Liver (tissue), 9 donors: Measurements from ENCODE around the gene ARHGAP8. TPM values are rescaled to one million over a fixed set of nuclear protein-coding genes. Genes with fewer than 3 reads are reported as not detected.

Experiments used
- DNase-seq: peaks from one replicate; pipeline ENCODE4 v3.0.0-alpha.2; 2017; ENCODE audit warnings: low spot score
- H3K27ac ChIP-seq, 2 donors: one replicate each; pipeline ENCODE4 v1.7.0; 2013; ENCODE audit warnings: inconsistent platforms in 2 of 2, low read length in 2 of 2, control low read depth in 1 of 2, low read depth in 1 of 2, mild to moderate bottlenecking in 1 of 2
- H3K27me3 ChIP-seq, 4 donors: one replicate each; pipeline versions ENCODE4 v1.6.1 to v1.7.0; 2013; ENCODE audit warnings: low read length in 3 of 4, inconsistent platforms in 1 of 4, mild to moderate bottlenecking in 1 of 4, moderate library complexity in 1 of 4; ENCODE audit not compliant: control insufficient read depth in 4 of 4, insufficient read depth in 4 of 4
- H3K36me3 ChIP-seq, 4 donors: one replicate each; pipeline versions ENCODE4 v1.6.1 to v1.7.0; 2013; ENCODE audit warnings: low read length in 3 of 4, mild to moderate bottlenecking in 3 of 4, low read depth in 1 of 4, moderate library complexity in 1 of 4; ENCODE audit not compliant: control insufficient read depth in 4 of 4, insufficient read depth in 3 of 4
- H3K4me1 ChIP-seq, 4 donors: one replicate each; pipeline versions ENCODE4 v1.6.1 to v1.7.0; 2013; ENCODE audit warnings: low read length in 3 of 4, mild to moderate bottlenecking in 3 of 4, moderate library complexity in 1 of 4; ENCODE audit not compliant: control insufficient read depth in 4 of 4, insufficient read depth in 4 of 4
- H3K4me3 ChIP-seq, 3 donors: one replicate each; pipeline versions ENCODE4 v1.6.1 to v1.7.0; 2013; ENCODE audit warnings: low read length in 3 of 3, control low read depth in 1 of 3, low read depth in 1 of 3, mild to moderate bottlenecking in 1 of 3
- H3K9ac ChIP-seq, 2 donors: one replicate each; pipeline ENCODE4 v1.7.0; 2013; ENCODE audit warnings: low read length in 2 of 2, mild to moderate bottlenecking in 2 of 2, moderate library complexity in 2 of 2, control low read depth in 1 of 2, low read depth in 1 of 2
- H3K9me3 ChIP-seq, 4 donors: one replicate each; pipeline versions ENCODE4 v1.6.1 to v1.7.0; 2013; ENCODE audit warnings: low read length in 3 of 4; ENCODE audit not compliant: control insufficient read depth in 4 of 4
- EGR1 ChIP-seq, 2 donors: IDR thresholded peaks; 2 replicates each; pipeline ENCODE4 v1.6.1; 2016 to 2018; ENCODE audit warnings: antibody characterized with exemption in 2 of 2, low read depth in 2 of 2
- FOXA1 ChIP-seq: IDR thresholded peaks from 2 replicates; pipeline ENCODE4 v1.6.1; 2016; ENCODE audit warnings: antibody characterized with exemption
- FOXA2 ChIP-seq: IDR thresholded peaks from 2 replicates; pipeline ENCODE4 v1.6.1; 2016; ENCODE audit warnings: antibody characterized with exemption
- GABPA ChIP-seq, 2 donors: IDR thresholded peaks in 1 of 2; conservative IDR thresholded peaks in 1 of 2; 2 replicates each; pipeline ENCODE4 v1.6.1; 2016; ENCODE audit warnings: antibody characterized with exemption in 2 of 2, mild to moderate bottlenecking in 1 of 2, moderate library complexity in 1 of 2
- HNF4A ChIP-seq, 2 donors: conservative IDR thresholded peaks; 2 replicates each; pipeline ENCODE4 v1.6.1; 2016; ENCODE audit warnings: antibody characterized with exemption in 2 of 2, mild to moderate bottlenecking in 2 of 2
- HNF4G ChIP-seq: IDR thresholded peaks from 2 replicates; pipeline ENCODE4 v1.6.1; 2016; ENCODE audit warnings: antibody characterized with exemption
- JUND ChIP-seq, 2 donors: IDR thresholded peaks; 2 replicates each; pipeline ENCODE4 v1.6.1; 2016; ENCODE audit warnings: antibody characterized with exemption in 2 of 2
- NR2F2 ChIP-seq: IDR thresholded peaks from 2 replicates; pipeline ENCODE4 v1.6.1; 2016; ENCODE audit warnings: antibody characterized with exemption
- RAD21 ChIP-seq, 2 donors: IDR thresholded peaks; 2 replicates each; pipeline ENCODE4 v1.6.1; 2016; ENCODE audit warnings: antibody characterized with exemption in 2 of 2, mild to moderate bottlenecking in 2 of 2
- RXRA ChIP-seq, 2 donors: IDR thresholded peaks; 2 replicates each; pipeline ENCODE4 v1.6.1; 2017 to 2018; ENCODE audit warnings: antibody characterized with exemption in 2 of 2, mild to moderate bottlenecking in 1 of 2
- SP1 ChIP-seq: IDR thresholded peaks from 2 replicates; pipeline ENCODE4 v1.6.1; 2018; ENCODE audit warnings: antibody characterized with exemption, mild to moderate bottlenecking
- TAF1 ChIP-seq: conservative IDR thresholded peaks from 2 replicates; pipeline ENCODE4 v1.6.1; 2016; ENCODE audit warnings: antibody characterized with exemption, mild to moderate bottlenecking
- YY1 ChIP-seq: IDR thresholded peaks from 2 replicates; pipeline ENCODE4 v1.6.1; 2016; ENCODE audit warnings: antibody characterized with exemption, mild to moderate bottlenecking
- WGBS: extraction: QIAGEN DNeasy Blood & Tissue Kit; methylation state at CpG from one replicate; pipeline ENCODE4 v1.1.7; 2013; 5-methylcytosine and 5-hydroxymethylcytosine counted together
- polyA plus RNA-seq, 2 donors: library from polyadenylated mRNA; stranded (reverse) in 1 of 2; unstranded in 1 of 2; fragments of 200-250 nt in 1 of 2; fragments of >200 nt in 1 of 2; fragmentation: Nextera tagmentation in 1 of 2; extraction: Ambion mirVana in 1 of 2; gene quantifications; one replicate each; pipeline versions ENCODE4 v1.2.1 to v1.2.3, GENCODE V29; 2013 to 2015
- total RNA-seq, 2 donors: library from RNA; depleted of rRNA; stranded (reverse); fragments of >200 nt; gene quantifications; one replicate each; pipeline ENCODE4 v1.2.3, GENCODE V29; 2014
- TF ChIP-seq, protein P1 (sequence below): IDR thresholded peaks from 2 replicates; pipeline ENCODE4 v1.6.1; 2016; ENCODE audit warnings: antibody characterized with exemption
- TF ChIP-seq, protein P2 (sequence below): IDR thresholded peaks from 2 replicates; pipeline ENCODE4 v1.6.1; 2016; ENCODE audit warnings: antibody characterized with exemption
- TF ChIP-seq, protein P3 (sequence below): fragments of 150-350 bp; IDR thresholded peaks from 2 replicates; pipeline ENCODE4 v1.5.1; 2017; ENCODE audit warnings: improper control_type of control experiment, low read depth, low read length; ENCODE audit not compliant: missing input control
- TF ChIP-seq, protein P4 (sequence below): IDR thresholded peaks from 2 replicates; pipeline ENCODE4 v1.6.1; 2016; ENCODE audit warnings: antibody characterized with exemption
- TF ChIP-seq, protein P5 (sequence below): IDR thresholded peaks from 2 replicates; pipeline ENCODE4 v1.6.1; 2016; ENCODE audit warnings: antibody characterized with exemption, mild to moderate bottlenecking
- donor health status: healthy.
- donor health status: healthy.
- donor health status: healthy.
- donor health status: healthy.
- donor health status: healthy.

Gene ARHGAP8
- total and polyA plus RNA-seq, 4 donors = 0.58 to 1.8 (median 1.1) TPM

DNA sequence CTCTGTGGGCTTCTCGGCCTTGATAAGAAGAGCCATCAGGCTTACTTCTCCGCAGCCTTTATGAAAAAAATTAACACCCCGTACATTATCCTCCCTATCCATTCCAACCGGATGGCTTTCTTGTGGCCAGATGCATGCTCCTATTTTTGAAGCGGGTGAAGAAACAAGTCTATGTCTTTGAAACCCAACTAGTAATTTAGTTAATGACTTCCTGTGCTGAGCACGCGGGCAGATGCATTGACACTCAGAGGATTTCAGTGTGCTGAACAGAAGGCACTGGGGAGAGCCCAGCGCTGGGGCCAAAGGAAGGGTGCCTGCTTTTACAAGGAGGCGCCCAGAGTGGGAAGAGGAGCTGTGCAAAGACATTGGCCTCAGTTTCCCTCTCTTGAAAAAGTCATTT, 53.3 kb downstream of the ARHGAP8 start:
- WGBS = 92% methylated on average over 9 of the region's 9 CpGs
- Histone ChIP-seq H3K36me3 (no peaks in the 10 kb centered on the region), H3K4me1 (no peaks in the 10 kb centered on the region), H3K27ac (no peak overlapping the region), H3K27me3 (no peaks in the 10 kb centered on the region), H3K4me3 (no peak overlapping the region), H3K9ac (no peak overlapping the region), H3K9me3 (no peaks in the 10 kb centered on the region)
- TF ChIP-seq NR2F2 (no peak), FOXA2 (no peak), JUND (IDR thresholded peaks at IDR 0.05) (no peak), EGR1 (IDR thresholded peaks at IDR 0.05; ENCODE audit: low read depth in 2 of 2) (no peak), GABPA (IDR thresholded peaks at IDR 0.05 in 1 of 2, conservative IDR thresholded peaks at IDR 0.05 in 1 of 2) (no peak), HNF4A (conservative IDR thresholded peaks at IDR 0.05) (no peak), RAD21 (IDR thresholded peaks at IDR 0.05) (no peak), YY1 (no peak), FOXA1 (no peak), RXRA (IDR thresholded peaks at IDR 0.05) (no peak)
- TF ChIP-seq, protein P1, sequence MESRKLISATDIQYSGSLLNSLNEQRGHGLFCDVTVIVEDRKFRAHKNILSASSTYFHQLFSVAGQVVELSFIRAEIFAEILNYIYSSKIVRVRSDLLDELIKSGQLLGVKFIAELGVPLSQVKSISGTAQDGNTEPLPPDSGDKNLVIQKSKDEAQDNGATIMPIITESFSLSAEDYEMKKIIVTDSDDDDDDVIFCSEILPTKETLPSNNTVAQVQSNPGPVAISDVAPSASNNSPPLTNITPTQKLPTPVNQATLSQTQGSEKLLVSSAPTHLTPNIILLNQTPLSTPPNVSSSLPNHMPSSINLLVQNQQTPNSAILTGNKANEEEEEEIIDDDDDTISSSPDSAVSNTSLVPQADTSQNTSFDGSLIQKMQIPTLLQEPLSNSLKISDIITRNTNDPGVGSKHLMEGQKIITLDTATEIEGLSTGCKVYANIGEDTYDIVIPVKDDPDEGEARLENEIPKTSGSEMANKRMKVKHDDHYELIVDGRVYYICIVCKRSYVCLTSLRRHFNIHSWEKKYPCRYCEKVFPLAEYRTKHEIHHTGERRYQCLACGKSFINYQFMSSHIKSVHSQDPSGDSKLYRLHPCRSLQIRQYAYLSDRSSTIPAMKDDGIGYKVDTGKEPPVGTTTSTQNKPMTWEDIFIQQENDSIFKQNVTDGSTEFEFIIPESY = no peak
- TF ChIP-seq, protein P2, sequence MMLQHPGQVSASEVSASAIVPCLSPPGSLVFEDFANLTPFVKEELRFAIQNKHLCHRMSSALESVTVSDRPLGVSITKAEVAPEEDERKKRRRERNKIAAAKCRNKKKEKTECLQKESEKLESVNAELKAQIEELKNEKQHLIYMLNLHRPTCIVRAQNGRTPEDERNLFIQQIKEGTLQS = no peak
- TF ChIP-seq, protein P3, sequence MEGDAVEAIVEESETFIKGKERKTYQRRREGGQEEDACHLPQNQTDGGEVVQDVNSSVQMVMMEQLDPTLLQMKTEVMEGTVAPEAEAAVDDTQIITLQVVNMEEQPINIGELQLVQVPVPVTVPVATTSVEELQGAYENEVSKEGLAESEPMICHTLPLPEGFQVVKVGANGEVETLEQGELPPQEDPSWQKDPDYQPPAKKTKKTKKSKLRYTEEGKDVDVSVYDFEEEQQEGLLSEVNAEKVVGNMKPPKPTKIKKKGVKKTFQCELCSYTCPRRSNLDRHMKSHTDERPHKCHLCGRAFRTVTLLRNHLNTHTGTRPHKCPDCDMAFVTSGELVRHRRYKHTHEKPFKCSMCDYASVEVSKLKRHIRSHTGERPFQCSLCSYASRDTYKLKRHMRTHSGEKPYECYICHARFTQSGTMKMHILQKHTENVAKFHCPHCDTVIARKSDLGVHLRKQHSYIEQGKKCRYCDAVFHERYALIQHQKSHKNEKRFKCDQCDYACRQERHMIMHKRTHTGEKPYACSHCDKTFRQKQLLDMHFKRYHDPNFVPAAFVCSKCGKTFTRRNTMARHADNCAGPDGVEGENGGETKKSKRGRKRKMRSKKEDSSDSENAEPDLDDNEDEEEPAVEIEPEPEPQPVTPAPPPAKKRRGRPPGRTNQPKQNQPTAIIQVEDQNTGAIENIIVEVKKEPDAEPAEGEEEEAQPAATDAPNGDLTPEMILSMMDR = no peak
- TF ChIP-seq, protein P4, sequence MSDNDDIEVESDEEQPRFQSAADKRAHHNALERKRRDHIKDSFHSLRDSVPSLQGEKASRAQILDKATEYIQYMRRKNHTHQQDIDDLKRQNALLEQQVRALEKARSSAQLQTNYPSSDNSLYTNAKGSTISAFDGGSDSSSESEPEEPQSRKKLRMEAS = no peak
- TF ChIP-seq, protein P5, sequence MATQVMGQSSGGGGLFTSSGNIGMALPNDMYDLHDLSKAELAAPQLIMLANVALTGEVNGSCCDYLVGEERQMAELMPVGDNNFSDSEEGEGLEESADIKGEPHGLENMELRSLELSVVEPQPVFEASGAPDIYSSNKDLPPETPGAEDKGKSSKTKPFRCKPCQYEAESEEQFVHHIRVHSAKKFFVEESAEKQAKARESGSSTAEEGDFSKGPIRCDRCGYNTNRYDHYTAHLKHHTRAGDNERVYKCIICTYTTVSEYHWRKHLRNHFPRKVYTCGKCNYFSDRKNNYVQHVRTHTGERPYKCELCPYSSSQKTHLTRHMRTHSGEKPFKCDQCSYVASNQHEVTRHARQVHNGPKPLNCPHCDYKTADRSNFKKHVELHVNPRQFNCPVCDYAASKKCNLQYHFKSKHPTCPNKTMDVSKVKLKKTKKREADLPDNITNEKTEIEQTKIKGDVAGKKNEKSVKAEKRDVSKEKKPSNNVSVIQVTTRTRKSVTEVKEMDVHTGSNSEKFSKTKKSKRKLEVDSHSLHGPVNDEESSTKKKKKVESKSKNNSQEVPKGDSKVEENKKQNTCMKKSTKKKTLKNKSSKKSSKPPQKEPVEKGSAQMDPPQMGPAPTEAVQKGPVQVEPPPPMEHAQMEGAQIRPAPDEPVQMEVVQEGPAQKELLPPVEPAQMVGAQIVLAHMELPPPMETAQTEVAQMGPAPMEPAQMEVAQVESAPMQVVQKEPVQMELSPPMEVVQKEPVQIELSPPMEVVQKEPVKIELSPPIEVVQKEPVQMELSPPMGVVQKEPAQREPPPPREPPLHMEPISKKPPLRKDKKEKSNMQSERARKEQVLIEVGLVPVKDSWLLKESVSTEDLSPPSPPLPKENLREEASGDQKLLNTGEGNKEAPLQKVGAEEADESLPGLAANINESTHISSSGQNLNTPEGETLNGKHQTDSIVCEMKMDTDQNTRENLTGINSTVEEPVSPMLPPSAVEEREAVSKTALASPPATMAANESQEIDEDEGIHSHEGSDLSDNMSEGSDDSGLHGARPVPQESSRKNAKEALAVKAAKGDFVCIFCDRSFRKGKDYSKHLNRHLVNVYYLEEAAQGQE = no peak
- no peak for DNase-seq

DNA sequence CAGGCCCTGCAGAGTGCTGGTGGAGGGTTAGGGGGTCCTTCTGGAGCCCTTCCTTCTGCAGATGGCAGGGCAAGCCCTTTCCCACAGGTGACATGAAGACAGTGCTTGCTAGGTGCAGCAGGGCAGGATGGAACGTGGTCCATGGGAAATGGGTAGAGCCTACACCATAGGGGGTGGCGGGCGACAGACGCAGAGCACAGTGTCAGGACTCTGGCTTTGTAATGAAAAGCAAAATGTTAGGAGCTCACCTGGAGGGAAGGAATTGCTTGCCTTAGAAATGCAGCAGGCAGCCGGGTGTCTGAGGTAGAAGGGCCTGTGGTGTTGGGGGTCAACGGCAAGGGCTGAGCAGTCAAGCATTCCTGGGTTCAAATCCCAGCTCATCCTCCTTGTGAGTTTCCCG, 54.9 kb downstream of the ARHGAP8 start:
- Histone ChIP-seq H3K27ac (no peak overlapping the region), H3K9me3 (no peaks in the 10 kb centered on the region), H3K36me3 (no peaks in the 10 kb centered on the region), H3K4me3 (no peak overlapping the region), H3K27me3 (no peaks in the 10 kb centered on the region), H3K9ac (no peak overlapping the region), H3K4me1 (no peaks in the 10 kb centered on the region)
- WGBS = 82% methylated on average over 7 of the region's 7 CpGs
- no peak for DNase-seq
- TF ChIP-seq, protein P4 = no peak
- no peak for TF ChIP-seq EGR1 (IDR thresholded peaks at IDR 0.05; ENCODE audit: low read depth in 2 of 2)
- no peak for TF ChIP-seq NR2F2
- no peak for TF ChIP-seq TAF1
- TF ChIP-seq, protein P3 = no peak
- TF ChIP-seq FOXA2 = no peak
- TF ChIP-seq HNF4G = no peak
- no peak for TF ChIP-seq YY1
- no peak for TF ChIP-seq SP1
